Measurements from ENCODE around the gene TTLL4. TPM values are rescaled to one million over a fixed set of nuclear protein-coding genes. Genes with fewer than 3 reads are reported as not detected.

The TTLL4 gene
- total RNA-seq, 4 donors from 2014 or later: 9.5 to 24.3 (median 15.0) TPM

GRCh38 chr2:218799990-218800389 lies 89.4 kb downstream of the TTLL4 start:
- DNase-seq (ENCODE audit: low spot score) (no peak), ATAC-seq (ENCODE audit: low FRiP score) (no peak)
- TF ChIP-seq CTCF (IDR thresholded peaks at IDR 0.05): no peak

- no peak for TF ChIP-seq CTCF (IDR thresholded peaks at IDR 0.05)
- DNase-seq (ENCODE audit: low spot score) (no peak), ATAC-seq (ENCODE audit: low FRiP score) (no peak)
Observed at GRCh38 chr2:218802386-218802994, 91.9 kb downstream of the TTLL4 start.

GRCh38 chr2:218804817-218805216 lies 94.2 kb downstream of the TTLL4 start:
- TF ChIP-seq CTCF (IDR thresholded peaks at IDR 0.05): no peak

More at GRCh38 chr2:218804817-218805216, 94.2 kb downstream of the TTLL4 start:
- DNase-seq (ENCODE audit: low spot score): no peak
- no peak for ATAC-seq (ENCODE audit: low FRiP score)

Other genes with a start within 250 kb of the TTLL4 start
- 10 to 100 TPM in 2 of 4 donors, 1 to 10 TPM in 2; 8.5 to 44.6 (median 12.2) TPM for gene USP37, start 142.5 kb upstream of the TTLL4 start, total RNA-seq
- gene CNOT9, start 142.0 kb upstream of the TTLL4 start, total RNA-seq: 10 to 100 TPM; 35.7 to 88.7 (median 57.9) TPM
- gene PLCD4, start 102.9 kb upstream of the TTLL4 start, total RNA-seq: 1 to 10 TPM in 3 of 4 donors, under 1 TPM in 1; 0.56 to 2.9 (median 2.0) TPM
- 10 to 100 TPM; 10.0 to 26.0 (median 18.1) TPM for gene ZNF142, start 51.2 kb upstream of the TTLL4 start, total RNA-seq
- 10 to 100 TPM; 19.3 to 40.0 (median 20.3) TPM for gene BCS1L, start 51.2 kb upstream of the TTLL4 start, total RNA-seq
- gene RNF25, start 38.8 kb upstream of the TTLL4 start, total RNA-seq: 10 to 100 TPM; 11.4 to 21.4 (median 18.1) TPM
- 10 to 100 TPM; 15.6 to 45.7 (median 23.1) TPM for gene STK36, start 38.7 kb upstream of the TTLL4 start, total RNA-seq
- gene CYP27A1, start 71.3 kb downstream of the TTLL4 start, total RNA-seq: 10 to 100 TPM; 22.6 to 89.0 (median 35.9) TPM
- gene PRKAG3, start 121.0 kb downstream of the TTLL4 start, total RNA-seq: not detected
- gene WNT6, start 149.0 kb downstream of the TTLL4 start, total RNA-seq: 1 to 10 TPM in 2 of 4 donors, under 1 TPM in 2; 0.19 to 2.7 (median 0.62) TPM
- 1 to 10 TPM in 1 of 4 donors, under 1 TPM in 1, not detected in 2; 0.36 to 2.3 TPM for gene WNT10A, start 170.0 kb downstream of the TTLL4 start, total RNA-seq
- not detected for gene CDK5R2, start 248.8 kb downstream of the TTLL4 start, total RNA-seq

Data from omental fat pad (tissue), 4 donors.